ENCODE results near the gene FAM43B.

FAM43B gene

DNA sequence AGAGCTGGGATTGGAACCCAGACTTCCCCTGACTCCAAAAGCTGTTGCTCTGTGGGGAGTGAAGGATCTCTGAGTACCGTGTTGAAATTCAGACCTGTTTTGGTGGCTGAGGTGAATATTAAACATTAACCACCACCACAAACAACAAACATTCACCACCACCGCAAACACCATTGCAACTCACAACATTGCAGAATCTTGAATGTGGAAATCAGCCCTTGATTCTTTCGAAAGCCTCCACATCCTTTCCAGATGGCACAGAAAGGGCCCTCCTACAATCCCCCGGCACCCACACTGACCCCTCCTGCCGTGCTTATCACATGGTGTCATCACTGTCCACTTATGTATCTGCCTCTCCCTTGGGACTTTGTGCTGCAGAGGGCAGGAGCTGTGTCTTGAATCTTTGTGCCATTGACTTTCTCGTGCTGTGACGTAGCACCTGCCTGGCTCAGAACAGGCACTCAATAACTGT lies 38.0 kb downstream of the FAM43B start:
- no peak for DNase-seq (ENCODE audit: low read depth)

- no peak for DNase-seq (ENCODE audit: low read depth)
Measured at GRCh38 chr1:20593756-20594155, 41.4 kb downstream of the FAM43B start.

GRCh38 chr1:20594746-20595145 lies 42.4 kb downstream of the FAM43B start:
- DNase-seq (ENCODE audit: low read depth): no peak

DNA sequence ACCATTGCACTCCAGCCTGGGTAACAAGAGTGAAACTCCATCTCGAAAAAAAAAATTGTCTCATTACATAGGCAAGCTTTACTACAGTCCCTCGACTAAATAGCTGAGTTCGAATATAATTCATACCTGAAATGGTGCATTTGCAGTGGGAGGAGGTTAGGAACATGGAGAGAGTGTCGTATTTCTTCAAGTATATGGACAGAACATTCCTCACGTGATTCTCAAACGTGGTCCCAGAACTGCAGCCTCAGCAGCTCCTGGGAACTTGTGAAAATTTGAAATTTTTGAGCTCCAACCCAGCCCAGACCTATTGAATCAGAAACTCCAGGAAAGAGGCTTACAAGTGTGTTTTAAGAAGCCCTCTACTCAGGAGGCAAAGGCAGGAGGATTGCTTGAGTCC lies 43.7 kb downstream of the FAM43B start:
- no peak for DNase-seq (ENCODE audit: low read depth)

DNA sequence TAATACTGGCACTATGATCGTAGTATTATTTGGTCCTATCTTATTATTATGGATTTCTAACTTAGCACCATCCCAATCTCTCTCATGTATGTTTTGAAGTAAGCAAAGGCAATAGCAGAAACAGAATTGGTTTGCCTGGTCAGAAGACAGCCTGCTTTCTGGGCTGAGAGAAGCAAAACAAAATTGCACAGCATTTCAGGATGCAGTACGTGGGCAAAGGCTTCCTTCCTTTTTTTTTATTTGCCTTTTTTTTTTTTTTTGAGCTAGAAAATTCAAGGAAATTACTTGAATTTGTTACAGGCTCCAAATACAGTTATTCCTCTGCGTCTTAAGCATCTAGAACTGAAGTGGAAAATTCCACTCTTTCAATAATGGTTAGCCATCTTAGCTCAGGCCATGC lies 45.3 kb downstream of the FAM43B start:
- no peak for DNase-seq (ENCODE audit: low read depth)

- no peak for DNase-seq (ENCODE audit: low read depth)
Measured at GRCh38 chr1:20600156-20600555, 47.8 kb downstream of the FAM43B start.

GRCh38 chr1:20601129-20601825 lies 48.9 kb downstream of the FAM43B start:
- DNase-seq (ENCODE audit: low read depth): peak; percentile 62

DNA sequence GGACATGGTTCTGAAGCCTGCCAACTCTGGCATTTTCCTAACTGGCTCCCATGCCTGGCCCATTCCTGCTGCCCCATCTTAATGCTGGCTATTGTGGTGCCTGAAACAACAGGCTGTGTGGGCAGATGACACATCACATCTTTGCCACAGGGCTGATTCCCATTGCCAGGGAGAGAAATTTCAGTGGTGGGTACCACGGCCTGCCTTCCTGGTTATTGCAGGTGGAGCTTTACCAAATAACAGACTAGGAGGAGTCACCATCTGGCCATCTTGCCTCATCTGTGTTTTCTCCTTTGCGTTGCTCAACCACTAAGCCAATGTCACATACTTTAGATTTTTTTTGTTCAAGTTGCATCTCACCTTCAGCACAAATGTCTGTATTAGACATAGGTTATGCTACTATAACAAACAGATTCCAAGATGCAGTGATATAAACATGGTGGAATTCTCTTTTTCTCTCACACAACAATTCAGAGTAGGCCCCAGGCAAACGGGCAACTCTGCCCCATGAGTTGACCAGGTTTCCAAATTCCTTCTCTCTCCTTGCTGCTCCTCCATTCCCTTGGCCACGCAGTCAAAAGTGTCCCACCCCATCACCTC lies 50.6 kb downstream of the FAM43B start:
- peak; percentile 20 for DNase-seq (ENCODE audit: low read depth)

- DNase-seq (ENCODE audit: low read depth): peak; percentile 99
Measured at GRCh38 chr1:20603504-20604464, 51.4 kb downstream of the FAM43B start.

Data from ELR (cell line).